Stimulated activated CD4-positive, alpha-beta T cell treated with anti-CD3 and anti-CD28 coated beads, Interleukin-1b, Interleukin-23, amount 100 ng/mL, for 4 hours (primary cell): ENCODE measurements around the gene NIM1K.
"Not testable (repeated sequence)": the region's sequence is repeated elsewhere in the genome, so short reads cannot be mapped to it uniquely, and the experiment has no call there.

Experiments
- DNase-seq, 2 donors: peaks; one replicate each; pipeline ENCODE4 v3.0.0-alpha.2; 2020; ENCODE audit warnings: low read depth in 2 of 2

NIM1K gene

DNA sequence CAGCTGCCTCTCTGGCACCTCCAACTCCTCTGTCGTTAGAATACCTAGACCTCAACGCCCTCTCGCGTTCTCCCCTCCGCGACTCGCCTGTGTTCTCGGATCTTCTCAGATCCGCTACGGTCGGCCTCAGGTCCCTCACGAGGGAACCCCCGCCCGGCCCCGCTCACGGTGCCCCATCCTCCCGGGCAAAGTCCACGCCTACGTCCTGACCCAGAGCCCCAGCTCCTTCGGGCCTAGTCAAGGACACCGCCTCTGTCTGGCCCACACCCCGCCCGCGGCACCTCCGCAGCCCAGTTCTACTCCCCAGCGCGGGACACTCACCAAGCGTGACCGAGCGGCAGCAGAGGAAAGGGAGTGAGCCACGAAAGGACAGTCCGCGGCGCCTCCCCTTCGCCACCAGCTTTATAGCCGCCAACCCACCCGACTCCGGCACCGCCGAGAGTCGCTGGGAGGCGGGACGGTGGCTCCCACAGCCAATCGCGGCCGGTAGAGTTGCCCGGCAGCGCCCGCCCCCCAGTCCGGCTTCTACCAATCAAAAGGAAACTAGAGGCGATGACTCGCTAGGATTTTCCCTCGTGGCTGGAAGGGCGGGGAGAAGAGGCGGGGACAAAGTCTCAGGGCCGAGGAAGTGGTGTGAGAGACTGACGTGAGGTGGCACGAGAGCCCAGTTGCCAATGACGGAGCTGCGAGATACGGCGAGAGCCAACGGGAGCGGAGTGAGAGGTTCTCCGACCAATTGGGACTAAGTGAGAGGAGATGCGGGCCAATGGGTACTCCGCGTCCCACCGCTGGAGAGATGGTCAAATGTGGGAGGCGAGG is 121.2 kb downstream of the NIM1K start, which contains the start of gene HMGCS1:
Gene HMGCS1 (minus strand): TSS at position 378 of the 819 bp plus-strand sequence. CDS start 14,447 bp downstream, outside the sequence.
- DNase-seq, result peak; percentile 96

DNA sequence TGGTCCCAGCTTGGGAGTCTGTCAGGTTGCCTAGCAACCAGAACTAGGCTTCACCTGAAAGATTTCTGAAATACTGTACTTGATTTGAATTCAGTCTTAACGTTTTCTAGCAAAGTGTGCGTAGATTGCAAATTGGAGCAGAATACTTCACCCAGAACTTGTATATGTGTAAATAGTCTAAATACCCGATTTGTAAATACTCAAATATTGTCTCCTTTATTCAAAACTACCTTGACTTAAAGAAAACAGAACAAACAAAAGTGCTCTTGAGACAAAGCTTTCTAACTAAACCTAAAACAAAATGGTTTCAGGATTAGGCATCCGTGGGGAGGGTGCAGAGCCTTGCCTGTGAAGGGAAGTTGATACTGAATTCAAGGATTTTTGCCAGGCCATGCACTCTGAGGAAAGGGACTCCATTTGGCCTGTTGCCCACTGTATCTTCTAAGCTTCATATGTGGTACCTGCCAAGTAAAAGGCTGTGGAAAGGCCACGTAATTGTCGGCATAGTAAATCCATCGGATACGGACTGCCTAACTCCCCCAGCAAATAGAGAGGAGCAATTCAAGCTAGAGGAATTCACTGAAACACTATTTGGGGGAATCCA is 121.9 kb downstream of the NIM1K start:
- DNase-seq, result no peak

DNA sequence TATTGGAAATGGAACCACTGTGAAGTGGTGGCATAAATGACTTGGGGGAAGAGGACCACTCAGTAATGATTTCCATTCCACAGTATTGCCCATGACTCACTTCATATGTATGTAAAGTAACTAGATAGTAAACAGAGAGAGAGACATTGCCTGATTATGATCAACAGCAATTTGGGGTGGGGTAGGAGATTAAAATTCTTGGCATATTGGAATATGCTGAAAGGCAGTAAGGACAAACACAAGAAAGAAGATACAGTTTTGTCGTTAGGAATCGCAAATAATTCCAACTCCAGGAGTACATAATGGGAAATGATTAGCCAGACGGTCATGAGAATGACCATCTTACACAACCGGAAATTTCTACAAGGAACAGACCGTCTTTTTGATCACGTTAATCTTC is 122.7 kb downstream of the NIM1K start:
- DNase-seq, result no peak

DNA sequence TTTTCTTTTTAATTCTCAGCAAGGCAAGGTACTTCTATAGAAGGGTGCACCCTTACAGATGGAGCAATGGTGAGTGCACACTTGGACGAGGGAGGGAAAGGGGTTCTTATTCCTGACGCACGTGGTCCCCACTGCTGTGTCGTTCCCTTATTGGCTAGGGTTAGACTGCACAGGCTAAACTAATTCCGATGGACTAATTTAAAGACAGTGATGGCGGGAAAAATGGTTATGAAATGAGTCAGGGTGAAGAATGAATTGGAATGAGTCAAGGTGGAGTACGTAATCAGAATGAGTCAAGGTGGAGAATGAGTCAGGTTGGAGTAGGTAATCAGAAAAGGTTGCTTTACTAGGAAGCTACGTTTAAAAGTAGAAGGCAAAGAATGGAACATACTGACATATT is 123.2 kb downstream of the NIM1K start:
- DNase-seq, result no peak

DNA sequence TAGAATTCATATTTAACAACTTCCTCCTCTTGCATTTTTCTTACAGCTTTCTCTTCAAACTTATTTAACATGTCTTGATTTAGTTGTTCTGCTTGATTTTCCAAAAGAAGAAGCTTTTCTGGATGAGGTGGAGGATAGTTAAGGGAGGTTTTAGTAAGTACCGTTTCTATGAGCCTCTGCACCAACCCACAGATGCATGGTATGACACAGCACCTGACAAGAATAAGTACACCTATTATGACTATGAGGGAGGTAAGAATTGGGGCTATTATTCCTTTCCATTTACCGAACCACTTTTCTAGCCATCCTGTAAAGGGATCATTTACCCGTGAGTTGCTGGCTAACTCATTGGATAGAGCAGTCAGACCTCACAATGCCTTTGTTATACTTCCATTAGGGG is 123.7 kb downstream of the NIM1K start:
- no peak for DNase-seq

DNA sequence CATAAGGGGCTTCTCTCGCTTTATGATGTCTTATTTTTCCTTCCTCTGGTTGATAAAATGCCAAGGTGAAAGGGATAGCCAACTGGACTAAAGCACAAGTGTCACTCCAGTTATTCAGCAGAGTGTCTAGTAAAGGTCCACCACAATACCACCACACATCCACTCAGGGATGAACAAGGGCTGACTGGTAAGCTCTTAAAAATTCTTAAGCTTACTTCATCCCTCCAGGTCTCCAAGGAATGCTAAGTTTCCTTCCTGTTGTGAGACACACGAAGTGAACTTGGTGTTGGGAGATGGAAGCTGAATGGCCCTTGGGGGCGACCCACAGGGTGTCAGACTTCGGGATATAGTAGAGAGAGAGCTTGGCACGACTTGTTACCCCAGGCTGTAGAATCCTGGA is 124.4 kb downstream of the NIM1K start:
- DNase-seq, result no peak

DNA sequence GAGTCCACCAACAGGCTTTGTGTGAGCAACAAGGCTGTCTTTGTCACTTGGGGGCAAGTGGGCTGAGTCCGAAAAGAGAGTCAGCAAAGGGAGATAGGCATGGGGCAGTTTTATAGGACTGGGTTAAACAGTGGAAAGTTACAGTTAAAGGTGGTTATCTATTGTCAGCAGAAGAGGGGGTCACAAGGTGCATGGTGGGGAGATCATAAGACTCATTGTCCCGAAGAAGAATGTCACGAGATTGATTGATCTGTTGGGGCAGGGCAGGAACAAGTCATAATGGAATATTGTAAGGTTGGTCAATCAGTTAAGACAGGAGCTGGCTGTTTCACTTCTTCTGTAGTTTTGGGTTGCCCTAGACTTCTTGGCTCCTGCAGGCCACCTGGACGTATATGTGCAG is 128.8 kb downstream of the NIM1K start:
- no peak for DNase-seq

DNA sequence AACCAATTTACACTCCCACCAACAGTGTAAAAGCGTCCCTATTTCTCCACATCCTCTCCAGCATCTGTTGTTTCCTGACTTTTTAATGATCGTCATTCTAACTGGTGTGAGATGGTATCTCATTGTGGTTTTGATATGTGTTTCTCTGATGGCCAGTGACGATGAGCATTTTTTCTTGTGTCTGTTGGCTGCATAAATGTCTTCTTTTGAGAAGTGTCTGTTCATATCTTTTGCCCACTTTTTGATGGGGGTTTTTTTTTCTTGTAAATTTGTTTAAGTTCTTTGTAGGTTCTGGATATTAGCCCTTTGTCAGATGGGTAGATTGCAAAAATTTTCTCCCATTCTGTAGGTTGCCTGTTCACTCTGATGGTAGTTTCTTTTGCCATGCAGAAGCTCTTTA is 131.5 kb downstream of the NIM1K start:
- not testable (repeated sequence) for DNase-seq

DNA sequence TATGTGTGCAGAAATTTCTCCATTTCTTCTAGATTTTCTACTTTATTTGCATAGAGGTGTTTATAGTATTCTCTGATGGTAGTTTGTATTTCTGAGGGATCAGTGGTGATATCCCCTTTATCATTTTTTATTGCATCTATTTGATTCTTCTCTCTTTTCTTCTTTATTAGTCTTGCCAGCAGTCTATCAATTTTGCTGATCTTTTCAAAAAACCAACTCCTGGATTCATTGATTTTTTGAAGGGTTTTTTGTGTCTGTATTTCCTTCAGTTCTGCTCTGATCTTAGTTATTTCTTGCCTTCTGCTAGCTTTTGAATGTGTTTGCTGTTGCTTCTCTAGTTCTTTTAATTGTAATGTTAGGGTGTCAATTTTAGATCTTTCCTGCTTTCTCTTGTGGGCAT is 133.6 kb downstream of the NIM1K start:
- DNase-seq, result not testable (repeated sequence)
